A549 (cell line): ENCODE measurements around the gene HBA2.

ENCODE experiments used
- CTCF ChIP-seq: fragments of >200 bp; sonication (Bioruptor Twin); formaldehyde crosslinking; IDR thresholded peaks from 3 replicates; pipeline ENCODE4 v1.5.1; 2016
- POLR2A ChIP-seq: IDR thresholded peaks from 2 replicates; pipeline ENCODE4 v1.6.1; 2012; ENCODE audit warnings: mild to moderate bottlenecking, low read length
- RAD21 ChIP-seq, 2 experiments: fragments of >200 bp in 1 of 2; sonication (Bioruptor Twin) in 1 of 2; formaldehyde crosslinking in 1 of 2; IDR thresholded peaks in 1 of 2; conservative IDR thresholded peaks in 1 of 2; 2 replicates in 1 of 2; 3 replicates in 1 of 2; pipeline ENCODE4 v1.6.1; 2012 to 2018; ENCODE audit warnings: inconsistent platforms in 1 of 2
- RFX5 ChIP-seq: fragments of 450-650 bp; IDR thresholded peaks from 2 replicates; pipeline ENCODE4 v1.7.1; 2014; ENCODE audit warnings: antibody characterized with exemption, mild to moderate bottlenecking, moderate library complexity
- TF ChIP-seq, protein P1 (sequence below): fragments of 200-600 bp; sonication (generic); IDR thresholded peaks from 2 replicates; pipeline ENCODE4 v1.6.1; 2016; ENCODE audit warnings: antibody characterized with exemption, mild to moderate bottlenecking, moderate library complexity

- TF ChIP-seq, protein P1, sequence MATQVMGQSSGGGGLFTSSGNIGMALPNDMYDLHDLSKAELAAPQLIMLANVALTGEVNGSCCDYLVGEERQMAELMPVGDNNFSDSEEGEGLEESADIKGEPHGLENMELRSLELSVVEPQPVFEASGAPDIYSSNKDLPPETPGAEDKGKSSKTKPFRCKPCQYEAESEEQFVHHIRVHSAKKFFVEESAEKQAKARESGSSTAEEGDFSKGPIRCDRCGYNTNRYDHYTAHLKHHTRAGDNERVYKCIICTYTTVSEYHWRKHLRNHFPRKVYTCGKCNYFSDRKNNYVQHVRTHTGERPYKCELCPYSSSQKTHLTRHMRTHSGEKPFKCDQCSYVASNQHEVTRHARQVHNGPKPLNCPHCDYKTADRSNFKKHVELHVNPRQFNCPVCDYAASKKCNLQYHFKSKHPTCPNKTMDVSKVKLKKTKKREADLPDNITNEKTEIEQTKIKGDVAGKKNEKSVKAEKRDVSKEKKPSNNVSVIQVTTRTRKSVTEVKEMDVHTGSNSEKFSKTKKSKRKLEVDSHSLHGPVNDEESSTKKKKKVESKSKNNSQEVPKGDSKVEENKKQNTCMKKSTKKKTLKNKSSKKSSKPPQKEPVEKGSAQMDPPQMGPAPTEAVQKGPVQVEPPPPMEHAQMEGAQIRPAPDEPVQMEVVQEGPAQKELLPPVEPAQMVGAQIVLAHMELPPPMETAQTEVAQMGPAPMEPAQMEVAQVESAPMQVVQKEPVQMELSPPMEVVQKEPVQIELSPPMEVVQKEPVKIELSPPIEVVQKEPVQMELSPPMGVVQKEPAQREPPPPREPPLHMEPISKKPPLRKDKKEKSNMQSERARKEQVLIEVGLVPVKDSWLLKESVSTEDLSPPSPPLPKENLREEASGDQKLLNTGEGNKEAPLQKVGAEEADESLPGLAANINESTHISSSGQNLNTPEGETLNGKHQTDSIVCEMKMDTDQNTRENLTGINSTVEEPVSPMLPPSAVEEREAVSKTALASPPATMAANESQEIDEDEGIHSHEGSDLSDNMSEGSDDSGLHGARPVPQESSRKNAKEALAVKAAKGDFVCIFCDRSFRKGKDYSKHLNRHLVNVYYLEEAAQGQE, result no peak
- no peak for TF ChIP-seq RAD21 (conservative IDR thresholded peaks at IDR 0.05 in 1 of 2, IDR thresholded peaks at IDR 0.05 in 1 of 2)
- TF ChIP-seq CTCF, result no peak
- no peak for TF ChIP-seq POLR2A
- TF ChIP-seq RFX5, result no peak
Measured at GRCh38 chr16:146646-147045, 26.0 kb upstream of the HBA2 start.
